GM23338 (cell line): ENCODE results near the gene HPS5. TPM values are rescaled to one million over a fixed set of nuclear protein-coding genes. Genes with fewer than 3 reads are reported as not detected.

Source experiments
- ATAC-seq: fragments of 200-7000 bp; cut with Tn5 transposase; 3 replicates; pipeline ENCODE4 v1.9.1; 2020
- DNase-seq: peaks from one replicate; pipeline ENCODE4 v3.0.0-alpha.2; 2015; ENCODE audit warnings: low spot score
- H2AFZ ChIP-seq: fragments of 200-600 bp; sonication (generic); 2 replicates; pipeline ENCODE4 v1.8.0; 2016; ENCODE audit warnings: antibody characterized with exemption, mild to moderate bottlenecking, moderate library complexity
- H3F3A ChIP-seq: fragments of 200-600 bp; sonication (generic); replicated peaks from 2 replicates; pipeline ENCODE4 v1.8.0; 2017; ENCODE audit warnings: antibody characterized with exemption, mixed run types, low read depth
- H3K27ac ChIP-seq: fragments of 200-600 bp; sonication (generic); 2 replicates; pipeline ENCODE4 v1.6.1; 2016; ENCODE audit warnings: low read depth
- H3K27me3 ChIP-seq: fragments of 200-600 bp; sonication (generic); 2 replicates; pipeline ENCODE4 v1.8.0; 2016; ENCODE audit warnings: mild to moderate bottlenecking, mixed run types, moderate library complexity; ENCODE audit not compliant: insufficient read depth
- H3K36me3 ChIP-seq: fragments of 200-600 bp; sonication (generic); 2 replicates; pipeline ENCODE4 v1.8.0; 2016; ENCODE audit warnings: mild to moderate bottlenecking; ENCODE audit not compliant: insufficient read depth
- H3K4me1 ChIP-seq: fragments of 200-600 bp; sonication (generic); 2 replicates; pipeline ENCODE4 v1.8.0; 2016; ENCODE audit warnings: mild to moderate bottlenecking, moderate library complexity; ENCODE audit not compliant: insufficient read depth
- H3K4me2 ChIP-seq: fragments of 200-600 bp; sonication (generic); 2 replicates; pipeline ENCODE4 v1.7.1; 2017; ENCODE audit warnings: mixed run types
- H3K4me3 ChIP-seq: fragments of 200-600 bp; sonication (generic); 2 replicates; pipeline ENCODE4 v1.6.1; 2016; ENCODE audit warnings: mixed run types
- H3K79me2 ChIP-seq: fragments of 200-600 bp; sonication (generic); replicated peaks from 2 replicates; pipeline ENCODE4 v1.8.0; 2017; ENCODE audit warnings: mild to moderate bottlenecking; ENCODE audit not compliant: insufficient read depth
- H3K9me2 ChIP-seq: fragments of 200-600 bp; sonication (generic); 2 replicates; pipeline ENCODE4 v1.8.0; 2017; ENCODE audit not compliant: insufficient read depth
- H4K20me1 ChIP-seq: fragments of 200-600 bp; sonication (generic); replicated peaks from 2 replicates; pipeline ENCODE4 v1.8.0; 2017; ENCODE audit warnings: mild to moderate bottlenecking; ENCODE audit not compliant: insufficient read depth
- H3K27ac Mint-ChIP-seq: 2 replicates; pipeline ENCODE4 v1.8.0; 2020; ENCODE audit warnings: inconsistent platforms, mild to moderate bottlenecking, moderate library complexity, mixed read lengths
- H3K27me3 Mint-ChIP-seq: 3 replicates; pipeline ENCODE4 v1.8.0; 2022; ENCODE audit warnings: low read depth, mild to moderate bottlenecking, moderate library complexity, mixed read lengths, inconsistent platforms; ENCODE audit not compliant: insufficient read depth, poor library complexity
- H3K36me3 Mint-ChIP-seq: 3 replicates; pipeline ENCODE4 v1.8.0; 2021; ENCODE audit warnings: low read depth, mild to moderate bottlenecking, inconsistent platforms, moderate library complexity, mixed read lengths
- H3K4me1 Mint-ChIP-seq: 3 replicates; pipeline ENCODE4 v1.8.0; 2020; ENCODE audit warnings: mild to moderate bottlenecking, inconsistent platforms, mixed read lengths
- H3K4me3 Mint-ChIP-seq: 3 replicates; pipeline ENCODE4 v1.8.0; 2021; ENCODE audit warnings: moderate library complexity, mild to moderate bottlenecking, inconsistent platforms, mixed read lengths
- H3K9me3 Mint-ChIP-seq: 3 replicates; pipeline ENCODE4 v1.8.0; 2020; ENCODE audit warnings: moderate library complexity, mild to moderate bottlenecking, inconsistent platforms, mixed read lengths
- CREB1 ChIP-seq: fragments of 250-450 bp; sonication (Bioruptor Pico); IDR thresholded peaks from 2 replicates; pipeline ENCODE4 v1.5.0; 2020; ENCODE audit warnings: low read depth, mild to moderate bottlenecking, moderate library complexity
- JUNB ChIP-seq: IDR thresholded peaks from one replicate; pipeline ENCODE4 v1.6.1; 2016; ENCODE audit warnings: antibody characterized with exemption; ENCODE audit not compliant: unreplicated experiment
- NANOG ChIP-seq: IDR thresholded peaks from 2 replicates; pipeline ENCODE4 v1.6.1; 2016; ENCODE audit warnings: antibody characterized with exemption, borderline replicate concordance
- REST ChIP-seq: IDR thresholded peaks from one replicate; pipeline ENCODE4 v1.6.1; 2018; ENCODE audit warnings: antibody characterized with exemption; ENCODE audit not compliant: unreplicated experiment
- STAT1 ChIP-seq: IDR thresholded peaks from one replicate; pipeline ENCODE4 v1.6.1; 2016; ENCODE audit warnings: antibody characterized with exemption; ENCODE audit not compliant: unreplicated experiment
- ZNF114 ChIP-seq: fragments of 250-450 bp; sonication (Bioruptor Pico); IDR thresholded peaks from 2 replicates; pipeline ENCODE4 v1.5.0; 2020; ENCODE audit warnings: mild to moderate bottlenecking, moderate library complexity
- polyA plus RNA-seq: library from polyadenylated mRNA; unstranded; fragments of >200 nt; fragmentation: Nextera tagmentation; extraction: Ambion mirVana; gene quantifications from 2 replicates; pipeline ENCODE4 v1.2.1, GENCODE V29; 2016
- total RNA-seq: library from RNA; depleted of rRNA; stranded (reverse); fragments of >200 nt; shearing (Covaris generic); gene quantifications from 2 replicates; pipeline ENCODE4 v1.2.3, GENCODE V29; 2014
- TF ChIP-seq, protein P1 (sequence below), 2 experiments: fragments of 200-600 bp in 1 of 2; sonication (generic) in 1 of 2; conservative IDR thresholded peaks; 2 replicates each; pipeline versions ENCODE4 v1.5.1 to v1.6.1; 2016 to 2017; ENCODE audit warnings: antibody characterized with exemption in 2 of 2, low read depth in 2 of 2, mild to moderate bottlenecking in 2 of 2, moderate library complexity in 1 of 2

Gene HPS5
- total and polyA plus RNA-seq, 2 experiments from 2014 or later: 11.5 to 18.6 TPM

- Mint-ChIP-seq H3K9me3 (peaks cover 2% of the 10 kb centered on the region; the same call in 2 of the 3 replicates), H3K27me3 (peaks cover 7% of the 10 kb centered on the region), H3K27ac (no peak overlapping the region), H3K4me1 (no peaks in the 10 kb centered on the region), H3K36me3 (no peaks in the 10 kb centered on the region), H3K4me3 (no peak overlapping the region)
- peak overlapping the region; percentile 83; the same call in 1 of the 2 replicates for H2AFZ ChIP-seq
- no peaks in the 10 kb centered on the region for H3F3A ChIP-seq
- H3K36me3 ChIP-seq: no peaks in the 10 kb centered on the region
- DNase-seq: peak; percentile 88
- H4K20me1 ChIP-seq: no peaks in the 10 kb centered on the region
- no peak overlapping the region for H3K27ac ChIP-seq
- no peak overlapping the region for H3K4me3 ChIP-seq
- TF ChIP-seq ZNF114 (CRISPR knock-in tag): no peak
- TF ChIP-seq, protein P1, sequence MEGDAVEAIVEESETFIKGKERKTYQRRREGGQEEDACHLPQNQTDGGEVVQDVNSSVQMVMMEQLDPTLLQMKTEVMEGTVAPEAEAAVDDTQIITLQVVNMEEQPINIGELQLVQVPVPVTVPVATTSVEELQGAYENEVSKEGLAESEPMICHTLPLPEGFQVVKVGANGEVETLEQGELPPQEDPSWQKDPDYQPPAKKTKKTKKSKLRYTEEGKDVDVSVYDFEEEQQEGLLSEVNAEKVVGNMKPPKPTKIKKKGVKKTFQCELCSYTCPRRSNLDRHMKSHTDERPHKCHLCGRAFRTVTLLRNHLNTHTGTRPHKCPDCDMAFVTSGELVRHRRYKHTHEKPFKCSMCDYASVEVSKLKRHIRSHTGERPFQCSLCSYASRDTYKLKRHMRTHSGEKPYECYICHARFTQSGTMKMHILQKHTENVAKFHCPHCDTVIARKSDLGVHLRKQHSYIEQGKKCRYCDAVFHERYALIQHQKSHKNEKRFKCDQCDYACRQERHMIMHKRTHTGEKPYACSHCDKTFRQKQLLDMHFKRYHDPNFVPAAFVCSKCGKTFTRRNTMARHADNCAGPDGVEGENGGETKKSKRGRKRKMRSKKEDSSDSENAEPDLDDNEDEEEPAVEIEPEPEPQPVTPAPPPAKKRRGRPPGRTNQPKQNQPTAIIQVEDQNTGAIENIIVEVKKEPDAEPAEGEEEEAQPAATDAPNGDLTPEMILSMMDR (conservative IDR thresholded peaks at IDR 0.05; ENCODE audit: low read depth in 2 of 2): peak; percentile 86 to 93
- H3K9me2 ChIP-seq: no peaks in the 10 kb centered on the region
- no peak overlapping the region for H3K4me2 ChIP-seq
- peak; percentile 80 for ATAC-seq
- no peaks in the 10 kb centered on the region for H3K27me3 ChIP-seq
- no peaks in the 10 kb centered on the region for H3K4me1 ChIP-seq
- no peaks in the 10 kb centered on the region for H3K79me2 ChIP-seq
Measured at GRCh38 chr11:18243783-18244362, 78.1 kb downstream of the HPS5 start.

GRCh38 chr11:18239655-18240054 lies 82.3 kb downstream of the HPS5 start:
- no peak overlapping the region for H3K4me3 ChIP-seq
- H2AFZ ChIP-seq: no peak overlapping the region
- H3K36me3 ChIP-seq: no peaks in the 10 kb centered on the region
- H4K20me1 ChIP-seq: no peaks in the 10 kb centered on the region
- H3K4me3 Mint-ChIP-seq: no peak overlapping the region
- no peak for TF ChIP-seq REST
- no peak for TF ChIP-seq JUNB
- no peak for TF ChIP-seq NANOG
- TF ChIP-seq CREB1 (CRISPR knock-in tag): no peak
- no peak for TF ChIP-seq STAT1
- no peak for TF ChIP-seq ZNF114 (CRISPR knock-in tag)
- H3K4me1 ChIP-seq: no peaks in the 10 kb centered on the region
- peaks cover 2% of the 10 kb centered on the region; the same call in 2 of the 3 replicates for H3K9me3 Mint-ChIP-seq
- H3K79me2 ChIP-seq: no peaks in the 10 kb centered on the region
- H3K27ac ChIP-seq: no peak overlapping the region
- H3K27me3 Mint-ChIP-seq: peaks cover 8% of the 10 kb centered on the region
- no peak for DNase-seq
- no peaks in the 10 kb centered on the region for H3K27me3 ChIP-seq
- H3K36me3 Mint-ChIP-seq: no peaks in the 10 kb centered on the region
- ATAC-seq: no peak
- no peaks in the 10 kb centered on the region for H3K9me2 ChIP-seq
- H3F3A ChIP-seq: no peaks in the 10 kb centered on the region
- H3K27ac Mint-ChIP-seq: no peak overlapping the region
- no peaks in the 10 kb centered on the region for H3K4me1 Mint-ChIP-seq
- no peak overlapping the region for H3K4me2 ChIP-seq
